Mesenchymal stem cell (in vitro differentiated cells and primary cell): ENCODE data around the gene UBA52.

Source experiments
- DNase-seq: peaks from one replicate; pipeline ENCODE4 v3.0.0-alpha.2; 2013
- H2AFZ ChIP-seq: one replicate; pipeline ENCODE4 v1.6.1; 2013; ENCODE audit warnings: low read depth, mild to moderate bottlenecking, control low read depth, inconsistent platforms, low read length, moderate library complexity
- H2AK5ac ChIP-seq: 2 replicates; pipeline ENCODE4 v1.6.1; 2013; ENCODE audit warnings: low read length, moderate library complexity, mild to moderate bottlenecking, inconsistent platforms; ENCODE audit not compliant: severe bottlenecking
- H2BK120ac ChIP-seq: one replicate; pipeline ENCODE4 v1.6.1; 2013; ENCODE audit warnings: low read depth, mild to moderate bottlenecking, inconsistent platforms, low read length, moderate library complexity
- H2BK12ac ChIP-seq, 2 experiments: one replicate each; pipeline ENCODE4 v1.6.1; 2013; ENCODE audit warnings: inconsistent platforms in 2 of 2, low read length in 2 of 2, mild to moderate bottlenecking in 2 of 2, moderate library complexity in 2 of 2, control low read depth in 1 of 2
- H2BK15ac ChIP-seq: one replicate; pipeline ENCODE4 v1.6.1; 2013; ENCODE audit warnings: mild to moderate bottlenecking, low read depth, inconsistent platforms; ENCODE audit not compliant: poor library complexity, severe bottlenecking
- H2BK5ac ChIP-seq: 2 replicates; pipeline ENCODE4 v1.6.1; 2013; ENCODE audit warnings: low read depth, mild to moderate bottlenecking, low read length, control low read depth, inconsistent platforms; ENCODE audit not compliant: poor library complexity, severe bottlenecking
- H3K14ac ChIP-seq, 2 experiments: one replicate each; pipeline ENCODE4 v1.6.1; 2013; ENCODE audit warnings: inconsistent platforms in 2 of 2, low read length in 2 of 2, control low read depth in 1 of 2, mild to moderate bottlenecking in 1 of 2, moderate library complexity in 1 of 2
- H3K18ac ChIP-seq, 2 experiments: one replicate each; pipeline ENCODE4 v1.6.1; 2013; ENCODE audit warnings: inconsistent platforms in 2 of 2, low read length in 2 of 2, control low read depth in 1 of 2, low read depth in 1 of 2, mild to moderate bottlenecking in 1 of 2
- H3K23ac ChIP-seq, 2 experiments: one replicate each; pipeline ENCODE4 v1.6.1; 2013; ENCODE audit warnings: inconsistent platforms in 2 of 2, low read length in 2 of 2, mild to moderate bottlenecking in 2 of 2, moderate library complexity in 2 of 2, control low read depth in 1 of 2
- H3K27ac ChIP-seq: 2 replicates; pipeline ENCODE4 v1.5.1; 2013; ENCODE audit warnings: mild to moderate bottlenecking, moderate library complexity, low read length, control low read depth, inconsistent platforms; ENCODE audit not compliant: poor library complexity, severe bottlenecking
- H3K27me3 ChIP-seq, 2 experiments: 2 replicates each; pipeline versions ENCODE4 v1.6.1 to v1.7.0; 2013; ENCODE audit warnings: low read length in 2 of 2, mild to moderate bottlenecking in 2 of 2, moderate library complexity in 2 of 2, control low read depth in 1 of 2, inconsistent platforms in 1 of 2; ENCODE audit not compliant: control insufficient read depth in 1 of 2, insufficient read depth in 1 of 2
- H3K36me3 ChIP-seq, 2 experiments: 2 replicates each; pipeline versions ENCODE4 v1.6.1 to v1.7.0; 2013; ENCODE audit warnings: low read length in 2 of 2, control low read depth in 1 of 2, inconsistent platforms in 1 of 2, low read depth in 1 of 2, mild to moderate bottlenecking in 1 of 2; ENCODE audit not compliant: insufficient read depth in 2 of 2, control insufficient read depth in 1 of 2
- H3K4ac ChIP-seq, 2 experiments: one replicate each; pipeline ENCODE4 v1.6.1; 2013; ENCODE audit warnings: inconsistent platforms in 2 of 2, low read length in 2 of 2, mild to moderate bottlenecking in 2 of 2, moderate library complexity in 2 of 2, control low read depth in 1 of 2, low read depth in 1 of 2
- H3K4me1 ChIP-seq: 2 replicates; pipeline ENCODE4 v1.6.1; 2013; ENCODE audit warnings: low read depth, low read length, control low read depth; ENCODE audit not compliant: control insufficient read depth, insufficient read depth
- H3K4me2 ChIP-seq: 2 replicates; pipeline ENCODE4 v1.6.1; 2013; ENCODE audit warnings: low read length, mild to moderate bottlenecking, inconsistent platforms; ENCODE audit not compliant: poor library complexity, severe bottlenecking
- H3K4me3 ChIP-seq, 2 experiments: 2 replicates each; pipeline versions ENCODE4 v1.5.1 to v1.7.0; 2013; ENCODE audit warnings: low read length in 2 of 2, mild to moderate bottlenecking in 2 of 2, control low read depth in 1 of 2, low read depth in 1 of 2; ENCODE audit not compliant: insufficient read depth in 1 of 2
- H3K79me1 ChIP-seq: replicated peaks from 2 replicates; pipeline ENCODE4 v1.6.1; 2013; ENCODE audit warnings: mild to moderate bottlenecking, control low read depth, low read length, inconsistent platforms; ENCODE audit not compliant: poor library complexity, severe bottlenecking
- H3K9ac ChIP-seq: 2 replicates; pipeline ENCODE4 v1.7.0; 2013; ENCODE audit warnings: mild to moderate bottlenecking, low read length, moderate library complexity
- H3K9me3 ChIP-seq: 2 replicates; pipeline ENCODE4 v1.7.0; 2013; ENCODE audit warnings: mild to moderate bottlenecking, low read length; ENCODE audit not compliant: control insufficient read depth
- H4K8ac ChIP-seq: one replicate; pipeline ENCODE4 v1.6.1; 2013; ENCODE audit warnings: inconsistent platforms, mild to moderate bottlenecking, low read length, moderate library complexity
- H4K91ac ChIP-seq: one replicate; pipeline ENCODE4 v1.6.1; 2013; ENCODE audit warnings: mild to moderate bottlenecking, low read length, inconsistent platforms
- WGBS: methylation state at CpG from one replicate; pipeline ENCODE4 v1.1.7; 2013; ENCODE audit warnings: mixed read lengths; 5-methylcytosine and 5-hydroxymethylcytosine counted together

UBA52 gene

GRCh38 chr19:18620902-18621301 is 49.2 kb downstream of the UBA52 start:
- 77% methylated on average over 7 of the region's 7 CpGs for WGBS
- no peaks in the 10 kb centered on the region for H3K4me1 ChIP-seq
- no peak overlapping the region for H3K4me2 ChIP-seq
- no peak overlapping the region for H3K4ac ChIP-seq
- no peak overlapping the region for H3K14ac ChIP-seq
- H3K18ac ChIP-seq: no peak overlapping the region
- H3K23ac ChIP-seq: no peak overlapping the region
- no peak overlapping the region for H2AFZ ChIP-seq
- no peaks in the 10 kb centered on the region for H3K79me1 ChIP-seq
- peaks cover 5% of the 10 kb centered on the region for H3K9me3 ChIP-seq
- H3K9ac ChIP-seq: no peak overlapping the region
- no peak for DNase-seq
- H4K8ac ChIP-seq: no peak overlapping the region
- no peak overlapping the region for H2BK15ac ChIP-seq
- no peak overlapping the region for H2BK12ac ChIP-seq
- H2BK5ac ChIP-seq: no peak overlapping the region
- no peak overlapping the region for H2BK120ac ChIP-seq
- no peak overlapping the region for H4K91ac ChIP-seq
- H3K36me3 ChIP-seq: no peaks in the 10 kb centered on the region
- no peak overlapping the region for H2AK5ac ChIP-seq
- H3K4me3 ChIP-seq: no peak overlapping the region
- H3K27ac ChIP-seq: no peak overlapping the region
- H3K27me3 ChIP-seq: peaks cover 16 to 27% of the 10 kb centered on the region in 2 experiments

DNA sequence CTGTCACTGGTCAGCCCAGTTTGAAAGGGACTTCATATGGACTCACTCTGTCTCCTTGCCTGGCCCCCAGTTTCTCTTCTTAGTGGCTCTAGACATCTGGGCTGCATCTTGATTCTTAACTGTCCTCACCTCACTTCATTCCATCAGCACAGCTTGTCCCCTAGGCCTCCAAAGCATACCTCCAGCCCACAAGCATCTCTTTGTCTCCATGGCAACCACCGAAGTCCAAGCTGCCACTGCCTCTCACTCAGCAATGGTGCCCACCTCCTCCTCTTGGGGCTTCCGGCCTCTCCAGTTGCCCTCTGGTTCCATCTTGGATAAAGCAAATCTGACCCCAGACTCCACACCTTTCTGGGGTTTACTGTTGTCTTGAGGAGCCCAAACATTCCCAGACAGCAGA is 55.2 kb downstream of the UBA52 start:
- Histone ChIP-seq H2AK5ac (no peak overlapping the region), H3K9ac (no peak overlapping the region), H3K79me1 (no peaks in the 10 kb centered on the region), H3K4me1 (no peaks in the 10 kb centered on the region), H3K4me2 (no peak overlapping the region), H3K27me3 (peaks cover 18 to 26% of the 10 kb centered on the region in 2 experiments), H3K18ac (no peak overlapping the region), H3K4me3 (no peak overlapping the region), H3K23ac (no peak overlapping the region), H4K8ac (no peak overlapping the region), H3K36me3 (no peaks in the 10 kb centered on the region), H4K91ac (no peak overlapping the region), H3K14ac (no peak overlapping the region), H2BK5ac (no peak overlapping the region), H3K27ac (no peak overlapping the region), H2BK12ac (no peak overlapping the region), H3K9me3 (no peaks in the 10 kb centered on the region), H2BK15ac (no peak overlapping the region), H2AFZ (no peak overlapping the region), H2BK120ac (no peak overlapping the region), H3K4ac (no peak overlapping the region)
- WGBS: 82% methylated on average over 2 of the region's 2 CpGs
- DNase-seq: no peak
